Activated CD8-positive, alpha-beta memory T cell treated with anti-CD3 and anti-CD28 coated beads, Interleukin-2, amount 50 U/mL, for 1 hour (primary cell): ENCODE measurements around the gene MASP1.

Source experiments
- DNase-seq: peaks from one replicate; pipeline ENCODE4 v3.0.0-alpha.2; 2020; ENCODE audit errors: extremely low read depth

MASP1 gene, protein sequence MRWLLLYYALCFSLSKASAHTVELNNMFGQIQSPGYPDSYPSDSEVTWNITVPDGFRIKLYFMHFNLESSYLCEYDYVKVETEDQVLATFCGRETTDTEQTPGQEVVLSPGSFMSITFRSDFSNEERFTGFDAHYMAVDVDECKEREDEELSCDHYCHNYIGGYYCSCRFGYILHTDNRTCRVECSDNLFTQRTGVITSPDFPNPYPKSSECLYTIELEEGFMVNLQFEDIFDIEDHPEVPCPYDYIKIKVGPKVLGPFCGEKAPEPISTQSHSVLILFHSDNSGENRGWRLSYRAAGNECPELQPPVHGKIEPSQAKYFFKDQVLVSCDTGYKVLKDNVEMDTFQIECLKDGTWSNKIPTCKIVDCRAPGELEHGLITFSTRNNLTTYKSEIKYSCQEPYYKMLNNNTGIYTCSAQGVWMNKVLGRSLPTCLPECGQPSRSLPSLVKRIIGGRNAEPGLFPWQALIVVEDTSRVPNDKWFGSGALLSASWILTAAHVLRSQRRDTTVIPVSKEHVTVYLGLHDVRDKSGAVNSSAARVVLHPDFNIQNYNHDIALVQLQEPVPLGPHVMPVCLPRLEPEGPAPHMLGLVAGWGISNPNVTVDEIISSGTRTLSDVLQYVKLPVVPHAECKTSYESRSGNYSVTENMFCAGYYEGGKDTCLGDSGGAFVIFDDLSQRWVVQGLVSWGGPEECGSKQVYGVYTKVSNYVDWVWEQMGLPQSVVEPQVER

DNA sequence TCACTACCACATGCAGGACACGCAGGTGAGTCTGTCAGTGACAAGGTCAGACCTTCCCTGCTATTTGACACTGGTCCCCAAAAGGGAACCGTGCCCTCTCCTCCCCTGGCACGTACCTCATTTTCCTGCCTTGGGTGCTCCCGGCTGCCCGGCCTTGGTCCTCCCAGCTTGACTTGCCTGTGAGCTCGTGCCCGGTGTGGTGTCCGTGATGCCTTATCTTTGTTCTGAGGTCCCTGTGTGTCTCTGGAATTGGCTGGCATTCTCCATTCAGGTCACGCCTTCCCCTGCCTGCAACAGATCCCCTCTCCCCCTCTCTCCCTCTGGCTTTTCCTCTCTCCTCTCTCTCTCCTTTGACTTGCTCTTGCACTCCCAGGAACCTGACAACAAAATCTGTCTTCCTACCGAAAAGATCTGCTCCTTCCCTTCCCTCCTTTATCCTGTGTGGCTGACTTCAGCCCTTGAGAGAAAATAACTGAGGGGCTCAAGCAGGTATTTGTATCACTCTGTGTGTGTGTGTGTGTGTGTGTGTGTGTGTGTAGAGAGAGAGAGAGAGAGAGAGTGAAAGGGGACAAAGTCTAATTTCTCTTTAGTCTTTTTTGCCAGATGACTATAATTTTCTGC, at the start of gene MASP1:
Gene MASP1 (minus strand): TSS at position 226 of the 621 bp plus-strand sequence. CDS start 105 bp downstream, at position 121.
- no peak for DNase-seq

DNA sequence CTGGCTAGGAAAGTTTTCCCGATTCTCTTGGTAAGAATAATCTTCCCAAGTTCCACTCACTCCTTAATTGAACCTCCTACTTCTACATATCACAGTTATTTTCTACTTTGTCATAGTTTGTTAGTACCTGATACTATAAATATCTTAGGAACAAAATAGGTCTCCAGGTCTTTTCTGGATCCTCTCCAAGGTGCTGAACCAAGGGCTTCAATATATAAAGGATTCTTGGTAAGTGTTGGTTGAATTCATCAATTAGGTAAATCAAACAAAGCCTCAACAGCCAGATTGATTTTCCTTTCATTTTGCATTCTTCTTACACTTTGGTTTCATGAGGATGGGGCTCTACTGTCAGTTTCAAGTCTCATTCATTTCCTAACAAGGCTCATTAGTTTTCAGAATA, 49.0 kb upstream of the MASP1 start:
- no peak for DNase-seq

DNA sequence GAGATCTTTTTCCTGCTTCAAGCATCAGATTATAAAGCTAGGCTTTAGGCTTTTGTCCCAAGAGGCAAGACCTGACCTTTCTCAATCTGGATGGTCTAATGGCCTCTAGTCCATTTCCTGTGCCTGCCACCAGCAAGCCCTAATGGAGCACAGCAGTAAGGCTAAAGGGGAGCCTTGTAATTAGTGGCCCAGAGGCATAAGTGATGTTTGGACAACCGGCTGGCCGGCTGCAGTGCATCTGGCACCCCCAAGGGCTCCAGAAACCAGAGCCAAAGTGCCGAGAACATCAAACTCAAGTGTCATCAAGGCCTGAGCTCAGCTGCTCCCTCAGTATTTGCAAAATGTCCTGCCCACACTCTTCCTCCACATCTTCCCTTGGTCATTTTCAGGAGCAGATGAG, 44.8 kb upstream of the MASP1 start:
- DNase-seq = no peak

GRCh38 chr3:187334904-187335303, 43.4 kb upstream of the MASP1 start:
- DNase-seq = no peak

GRCh38 chr3:187328691-187329090, 37.2 kb upstream of the MASP1 start:
- DNase-seq = no peak

DNA sequence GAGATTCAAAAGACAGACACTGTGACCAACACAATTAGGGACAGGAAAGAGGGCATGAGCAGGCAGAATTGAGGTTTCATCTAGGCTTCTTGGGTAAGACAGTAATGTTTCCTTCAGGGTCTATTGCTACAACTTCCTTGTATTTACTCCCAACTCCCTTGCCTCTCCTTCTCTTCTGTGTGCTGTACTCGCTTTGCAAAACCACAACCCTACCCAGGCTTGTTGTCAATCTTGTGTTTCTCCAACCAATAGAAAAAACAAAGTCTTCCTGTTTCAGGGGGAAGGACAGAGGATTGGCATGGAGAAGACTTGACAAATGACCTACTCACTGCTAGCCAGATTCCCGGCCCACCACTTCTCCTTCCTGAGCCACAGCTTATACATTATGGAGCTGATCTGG, 36.3 kb upstream of the MASP1 start:
- DNase-seq = no peak

DNA sequence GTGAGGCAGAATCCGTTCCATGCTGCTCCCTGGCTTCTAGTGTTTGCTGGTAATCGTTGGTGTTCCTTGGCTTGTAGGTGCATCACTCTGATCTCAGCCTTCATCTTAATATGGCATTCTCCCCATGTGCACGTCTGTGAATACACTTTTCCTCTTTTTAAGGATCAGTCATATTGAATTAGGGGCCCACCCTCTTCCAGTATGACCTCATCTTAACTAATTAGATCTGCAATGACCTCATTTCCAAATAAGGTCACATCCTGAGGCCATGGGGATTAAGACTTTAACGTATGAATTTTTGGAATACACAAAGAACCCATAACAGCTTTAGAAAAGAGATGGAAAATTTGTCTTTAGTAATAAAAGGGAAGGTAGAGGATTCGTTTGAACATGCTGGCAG, 34.1 kb upstream of the MASP1 start:
- no peak for DNase-seq

- DNase-seq = no peak
Measured at GRCh38 chr3:187323091-187323490, 31.6 kb upstream of the MASP1 start.

DNA sequence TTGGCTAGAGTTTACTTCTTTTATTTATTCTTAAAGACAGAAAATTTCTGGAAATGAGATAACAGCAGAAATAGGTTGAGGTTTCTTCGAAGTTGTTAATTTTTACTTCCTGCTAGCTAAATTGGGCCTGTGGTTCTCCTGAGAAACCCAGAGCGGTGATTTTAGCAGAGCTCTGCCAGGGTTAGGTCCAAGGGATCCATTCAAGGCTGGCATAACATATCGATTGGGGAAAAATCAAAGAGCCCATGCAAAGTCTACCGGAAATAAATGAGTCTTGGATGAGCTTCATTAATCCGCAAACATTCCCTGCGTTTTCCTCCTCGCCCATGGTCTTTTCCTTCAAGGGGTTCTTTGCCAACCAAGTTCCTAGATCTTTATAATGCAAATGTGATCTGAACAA, 30.8 kb upstream of the MASP1 start:
- no peak for DNase-seq

GRCh38 chr3:187321766-187322165, 30.2 kb upstream of the MASP1 start:
- no peak for DNase-seq

DNA sequence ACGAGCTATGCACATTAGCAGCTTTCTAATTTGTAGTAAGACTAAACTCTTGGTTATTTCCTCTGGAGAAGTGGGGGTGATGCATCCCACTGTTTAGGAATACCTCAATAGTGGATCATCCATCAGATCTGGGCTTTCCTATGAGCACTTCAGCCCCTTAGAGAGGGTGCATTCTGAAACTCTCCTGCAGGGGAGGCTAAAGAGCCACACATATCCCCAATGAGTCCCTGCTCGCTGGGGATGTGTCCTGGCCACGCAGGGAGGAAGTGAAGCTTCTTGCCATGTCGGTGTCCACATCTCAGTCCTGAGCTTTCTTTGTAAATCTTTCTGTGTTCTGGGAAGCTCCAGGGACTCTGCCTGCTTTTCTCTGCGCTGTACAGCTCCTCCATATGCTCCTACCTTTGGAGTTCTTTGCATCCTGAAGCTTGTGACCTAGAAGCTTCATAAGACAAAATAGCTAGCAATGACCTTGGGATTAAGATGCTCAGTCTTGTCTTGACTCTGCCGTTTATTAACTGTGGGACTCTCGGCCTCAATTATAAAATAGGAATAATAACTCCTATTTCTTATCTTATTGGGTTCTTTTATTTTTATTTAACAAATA, 28.3 kb upstream of the MASP1 start:
- DNase-seq = no peak

DNA sequence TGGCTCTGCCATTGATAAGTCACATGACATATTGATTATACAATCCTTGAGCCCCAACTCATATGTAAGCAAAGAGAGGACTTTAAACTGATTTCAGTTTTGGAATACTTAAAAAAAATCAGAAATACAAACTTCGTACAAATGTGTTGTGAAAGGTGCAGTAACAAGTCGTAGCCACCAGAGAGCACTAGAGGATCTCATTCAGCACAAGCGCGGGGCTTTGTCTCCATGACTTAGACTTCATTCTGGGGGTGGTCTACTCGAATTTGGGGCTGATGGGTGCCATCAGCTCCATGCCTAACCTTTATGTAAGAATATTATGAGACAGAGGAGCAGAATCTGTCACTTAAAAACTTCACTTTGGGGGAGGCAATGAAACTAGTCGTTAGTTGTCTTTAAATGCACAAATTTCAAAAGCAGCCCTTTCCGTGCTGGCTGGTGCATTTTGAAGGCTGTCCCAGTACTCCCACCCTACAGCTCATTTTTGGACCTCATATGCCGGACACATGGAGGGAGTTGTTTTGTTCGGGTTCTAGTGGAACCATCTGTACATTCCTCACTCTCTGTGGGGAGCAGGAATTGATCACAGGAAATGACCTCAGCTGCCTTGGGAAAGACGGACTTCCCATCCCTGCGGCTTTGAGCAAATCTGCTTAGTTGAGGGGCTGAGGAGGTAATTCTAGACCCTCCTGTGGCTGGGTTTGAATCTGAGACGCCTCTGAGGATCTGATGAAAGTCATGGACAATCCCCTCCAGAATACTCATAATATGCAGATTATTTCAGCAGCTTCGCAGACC, 27.5 kb upstream of the MASP1 start:
- DNase-seq = peak; percentile 7

DNA sequence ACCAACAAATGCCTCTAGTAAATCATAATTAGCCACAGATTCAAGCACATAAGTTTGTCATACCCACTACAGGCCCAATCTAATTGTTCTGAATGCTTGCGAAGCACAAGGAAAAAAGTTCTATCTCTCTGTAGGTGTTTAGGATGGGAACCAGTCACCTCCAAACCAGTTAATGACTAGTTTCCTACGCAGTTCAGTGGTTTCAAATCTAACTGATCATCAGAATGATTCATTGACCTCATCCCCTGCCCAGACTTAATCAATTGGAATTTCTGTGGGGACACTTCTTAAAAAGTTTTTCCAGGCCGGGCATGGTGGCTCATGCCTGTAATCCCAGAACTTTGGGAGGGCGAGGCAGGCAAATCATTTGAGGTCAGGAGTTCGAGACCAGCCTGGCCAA, 24.3 kb upstream of the MASP1 start:
- no peak for DNase-seq

DNA sequence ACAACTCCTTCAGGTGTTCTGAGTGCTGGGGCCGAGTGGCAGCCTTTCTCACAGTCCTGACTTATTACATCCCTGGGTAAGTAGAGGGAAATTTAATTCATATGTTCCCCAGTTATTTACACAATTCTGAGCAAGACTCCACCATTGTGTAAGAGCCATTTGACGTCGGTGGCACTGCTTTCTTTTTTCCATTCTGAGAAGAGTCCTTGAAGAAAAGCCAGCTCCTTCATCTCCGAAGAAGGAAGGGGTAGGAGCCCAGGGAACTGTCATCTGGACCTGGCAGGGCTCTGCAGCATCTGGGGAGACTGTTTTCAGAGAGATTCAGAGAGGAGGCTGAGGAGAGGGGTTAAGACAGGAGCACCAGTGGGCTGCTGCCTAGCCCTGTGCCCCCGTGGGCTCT, 22.6 kb upstream of the MASP1 start:
- DNase-seq = no peak

DNA sequence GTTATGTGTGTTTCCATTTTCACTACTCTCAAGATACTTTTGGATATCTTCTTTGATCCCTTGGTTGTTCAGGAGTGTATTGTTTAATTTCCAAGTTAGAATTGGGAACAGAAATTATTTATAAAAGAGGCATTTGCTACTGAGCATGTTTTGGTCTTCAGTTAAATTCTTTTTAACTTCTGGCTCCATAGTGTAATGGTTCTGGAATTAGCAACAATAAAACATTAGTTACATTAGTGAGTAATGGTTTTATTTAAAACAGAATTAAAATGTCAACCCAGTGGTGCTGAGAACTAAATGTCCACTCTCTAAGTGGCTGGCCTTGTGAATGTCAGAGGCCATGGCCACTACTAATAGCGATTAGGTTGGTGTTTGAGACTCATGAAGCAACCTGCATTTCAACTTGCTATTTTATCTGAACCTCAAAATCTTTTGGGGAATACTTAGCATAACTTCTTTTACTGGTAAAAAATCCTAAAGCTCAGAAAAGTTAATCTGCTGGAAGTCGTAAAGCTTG, 19.5 kb upstream of the MASP1 start:
- no peak for DNase-seq

DNA sequence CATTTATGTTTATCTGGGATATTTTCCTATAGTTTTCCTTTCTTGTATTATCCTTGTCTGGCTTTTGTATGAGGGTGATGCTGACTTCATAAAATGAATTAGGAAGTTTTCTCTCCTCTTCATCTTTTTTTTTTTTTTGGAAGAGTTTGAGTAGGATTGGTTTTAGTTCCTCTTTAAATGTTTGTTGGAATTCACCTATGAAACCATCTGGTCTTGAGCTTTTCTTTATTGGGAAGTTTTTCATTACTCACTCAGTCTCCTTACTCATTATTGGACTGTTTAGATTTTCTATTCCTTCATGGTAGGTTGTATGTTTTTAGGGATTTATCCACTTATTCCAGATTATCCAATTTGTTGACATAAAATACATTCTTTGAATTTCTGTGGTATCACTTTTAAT, 18.7 kb upstream of the MASP1 start:
- no peak for DNase-seq

DNA sequence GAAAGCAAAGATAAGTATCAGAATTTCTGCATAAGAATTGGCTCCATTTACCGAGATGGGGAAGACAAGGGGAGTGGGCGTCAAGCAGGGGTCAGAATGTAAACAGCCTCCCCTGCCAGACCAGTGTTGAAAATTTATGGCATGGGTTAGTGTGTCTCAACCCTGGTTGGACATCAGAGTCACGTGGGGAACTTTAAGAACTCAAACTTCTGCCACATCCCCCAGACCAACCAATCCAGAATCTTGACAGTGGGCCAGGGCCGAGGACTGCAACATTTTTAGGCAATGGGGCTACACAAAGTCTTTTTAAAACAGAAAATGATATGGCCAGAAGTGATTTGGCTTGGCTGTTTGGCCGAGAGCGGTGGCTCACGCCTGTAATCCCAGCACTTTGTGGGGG, 14.3 kb upstream of the MASP1 start:
- DNase-seq = no peak

DNA sequence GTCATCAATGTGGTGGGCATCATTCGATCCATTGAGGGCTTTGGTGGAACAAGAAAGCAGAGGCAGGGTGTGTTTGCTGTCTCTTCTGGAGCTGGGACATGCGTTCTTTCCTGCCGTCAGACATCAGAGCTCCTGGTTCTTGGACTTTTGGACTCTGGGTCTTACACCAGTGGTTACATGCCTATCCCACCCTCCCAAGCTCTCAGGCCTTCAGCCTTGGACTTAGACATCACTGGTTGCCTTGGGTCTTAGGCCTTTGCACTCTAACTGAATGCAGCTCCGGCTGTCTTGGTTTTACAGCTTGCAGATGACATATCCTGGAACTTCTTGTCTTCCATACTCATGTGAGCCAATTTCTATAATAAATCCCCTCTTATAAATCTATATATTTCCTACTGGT, 8.1 kb upstream of the MASP1 start:
- no peak for DNase-seq

DNA sequence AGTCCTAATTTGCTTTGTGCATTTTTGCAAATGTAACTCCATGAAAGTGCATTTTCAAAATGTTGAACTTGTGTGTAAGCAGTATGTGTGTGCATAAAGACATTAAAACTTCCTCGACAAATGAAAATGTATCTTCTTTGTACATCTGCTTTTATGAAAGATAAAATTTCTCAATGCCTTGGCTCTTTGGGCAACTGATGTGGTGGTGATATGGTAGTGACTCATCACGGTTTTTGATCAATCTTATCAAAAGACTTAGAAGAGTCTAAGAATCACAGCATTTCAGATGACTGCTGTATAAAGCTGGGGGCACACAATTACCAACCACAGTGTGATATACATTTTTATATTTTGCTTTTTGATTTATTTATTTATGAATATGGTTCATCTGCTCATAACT, 5.4 kb upstream of the MASP1 start:
- no peak for DNase-seq

DNA sequence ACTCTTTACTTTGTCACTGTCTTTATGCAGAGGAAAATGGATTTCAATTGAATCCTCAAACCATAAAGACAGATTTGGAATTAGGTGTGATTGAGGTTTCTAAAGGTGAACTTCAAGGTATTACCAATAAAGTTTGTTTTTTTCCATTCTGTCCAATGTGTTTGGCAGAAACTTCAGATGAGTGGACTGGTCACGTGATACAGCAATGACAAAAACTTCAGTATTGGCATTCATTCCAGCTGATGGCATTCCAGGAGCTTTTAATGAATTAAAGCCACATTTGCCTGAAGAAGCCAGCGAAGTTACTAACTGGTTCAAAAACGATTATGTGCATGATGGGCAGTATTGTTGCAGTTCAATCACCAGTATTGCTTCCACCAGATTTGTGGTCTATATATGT, 4.5 kb upstream of the MASP1 start:
- DNase-seq = no peak

GRCh38 chr3:187295316-187296034, 3.9 kb upstream of the MASP1 start:
- no peak for DNase-seq
